ENCODE measurements around the gene CBX1.

CBX1 gene

GRCh38 chr17:48024149-48025039 lies 76.9 kb downstream of the CBX1 start:
- peak; percentile 70 for DNase-seq

- DNase-seq: peak; percentile 80
These were observed 77.7 kb downstream of the CBX1 start for GRCh38 chr17:48023400-48024148.

- no peak for DNase-seq
These were observed 78.4 kb downstream of the CBX1 start for GRCh38 chr17:48022901-48023300.

DNA sequence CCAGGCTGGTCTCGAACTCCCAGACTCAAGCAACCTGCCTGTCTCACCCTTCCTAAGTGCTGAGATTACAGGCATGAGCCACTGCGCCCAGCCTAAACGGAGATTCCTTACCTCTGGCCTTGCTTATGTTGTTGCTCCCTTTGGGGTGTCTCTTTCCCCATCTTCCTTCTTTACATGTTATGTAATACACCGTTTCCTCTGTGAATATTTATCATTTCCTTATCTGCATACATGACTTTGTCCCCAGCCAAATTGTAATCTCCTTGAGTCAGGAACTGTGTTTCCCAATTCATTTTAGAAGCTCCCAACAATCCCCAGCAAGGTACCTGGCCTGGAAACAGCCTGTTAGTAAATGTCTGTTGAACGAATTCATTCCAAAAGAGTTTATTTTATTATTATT lies 79.3 kb downstream of the CBX1 start:
- no peak for DNase-seq

Data from activated CD8-positive, alpha-beta memory T cell treated with anti-CD3 and anti-CD28 coated beads, Interleukin-2, amount 50 U/mL, for 48 hours (primary cell).